Suprapubic skin (tissue), 4 donors: ENCODE results near the gene TMEM101.
"Not testable (repeated sequence)": the region's sequence is repeated elsewhere in the genome, so short reads cannot be mapped to it uniquely, and the experiment has no call there.

Experiments
- POLR2A ChIP-seq, 2 donors: fragments of 450-650 bp; IDR thresholded peaks; one replicate each; pipeline ENCODE4 v1.6.1; 2017; ENCODE audit warnings: antibody characterized with exemption in 2 of 2, mild to moderate bottlenecking in 2 of 2, moderate library complexity in 2 of 2
- POLR2AphosphoS5 ChIP-seq, 3 donors: sonication (generic); formaldehyde crosslinking; IDR thresholded peaks; one replicate each; pipeline ENCODE4 v1.6.1; 2017; ENCODE audit warnings: antibody characterized with exemption in 3 of 3
- TF ChIP-seq, protein P1 (sequence below), 2 donors: fragments of 200-600 bp in 1 of 2; fragments of 450-650 bp in 1 of 2; sonication (generic) in 1 of 2; IDR thresholded peaks; one replicate each; pipeline ENCODE4 v1.5.1; 2016 to 2019; ENCODE audit warnings: antibody characterized with exemption in 2 of 2, mild to moderate bottlenecking in 1 of 2, moderate library complexity in 1 of 2

DNA sequence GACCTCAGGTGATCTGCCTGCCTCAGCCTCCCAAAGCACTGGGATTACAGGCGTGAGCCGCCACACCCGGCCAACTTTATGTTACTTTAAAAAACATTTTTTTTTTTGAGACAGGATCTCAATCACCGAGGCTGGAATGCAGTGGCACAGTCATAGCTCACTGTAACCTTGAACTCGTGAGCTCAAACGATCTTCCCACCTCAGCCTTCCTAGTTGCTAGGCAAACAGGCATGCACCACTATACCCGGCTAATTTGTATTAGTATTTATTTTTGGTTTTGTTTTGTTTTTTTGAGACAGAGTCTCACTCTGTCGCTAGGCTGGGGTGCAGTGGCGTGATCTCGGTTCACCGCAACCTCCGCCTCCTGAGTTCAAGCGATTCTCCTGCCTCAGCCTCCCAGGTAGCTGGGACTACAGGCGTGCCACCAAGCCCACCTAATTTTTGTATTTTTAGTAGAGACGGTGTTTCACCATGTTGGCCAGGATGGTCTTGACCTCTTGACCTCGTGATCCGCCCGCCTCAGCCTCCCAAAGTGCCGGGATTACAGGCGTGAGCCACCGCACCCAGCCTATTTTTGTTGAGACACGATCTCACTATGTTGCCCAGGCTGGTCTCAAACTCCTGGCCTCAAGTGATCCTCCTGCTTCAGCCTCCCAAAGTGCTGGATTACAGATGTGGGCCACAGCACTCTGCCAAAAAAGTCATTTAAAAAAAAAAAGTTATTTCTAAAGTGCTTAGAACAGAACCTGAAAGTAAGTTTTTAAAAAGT is 42.1 kb downstream of the TMEM101 start:
- TF ChIP-seq, protein P1, sequence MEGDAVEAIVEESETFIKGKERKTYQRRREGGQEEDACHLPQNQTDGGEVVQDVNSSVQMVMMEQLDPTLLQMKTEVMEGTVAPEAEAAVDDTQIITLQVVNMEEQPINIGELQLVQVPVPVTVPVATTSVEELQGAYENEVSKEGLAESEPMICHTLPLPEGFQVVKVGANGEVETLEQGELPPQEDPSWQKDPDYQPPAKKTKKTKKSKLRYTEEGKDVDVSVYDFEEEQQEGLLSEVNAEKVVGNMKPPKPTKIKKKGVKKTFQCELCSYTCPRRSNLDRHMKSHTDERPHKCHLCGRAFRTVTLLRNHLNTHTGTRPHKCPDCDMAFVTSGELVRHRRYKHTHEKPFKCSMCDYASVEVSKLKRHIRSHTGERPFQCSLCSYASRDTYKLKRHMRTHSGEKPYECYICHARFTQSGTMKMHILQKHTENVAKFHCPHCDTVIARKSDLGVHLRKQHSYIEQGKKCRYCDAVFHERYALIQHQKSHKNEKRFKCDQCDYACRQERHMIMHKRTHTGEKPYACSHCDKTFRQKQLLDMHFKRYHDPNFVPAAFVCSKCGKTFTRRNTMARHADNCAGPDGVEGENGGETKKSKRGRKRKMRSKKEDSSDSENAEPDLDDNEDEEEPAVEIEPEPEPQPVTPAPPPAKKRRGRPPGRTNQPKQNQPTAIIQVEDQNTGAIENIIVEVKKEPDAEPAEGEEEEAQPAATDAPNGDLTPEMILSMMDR (IDR thresholded peaks at IDR 0.05), result not testable (repeated sequence)
- not testable (repeated sequence) for TF ChIP-seq POLR2A, POLR2AphosphoS5 (IDR thresholded peaks at IDR 0.05)
